Fibroblast of the aortic adventitia (primary cell): ENCODE data around the gene TBC1D30. TPM values are rescaled to one million over a fixed set of nuclear protein-coding genes. Genes with fewer than 3 reads are reported as not detected.
"Not testable (repeated sequence)": the region's sequence is repeated elsewhere in the genome, so short reads cannot be mapped to it uniquely, and the experiment has no call there.

Source experiments
- DNase-seq: peaks from one replicate; pipeline ENCODE4 v3.0.0-alpha.2; 2010; ENCODE audit warnings: low read depth
- H3K4me3 ChIP-seq: 2 replicates; pipeline ENCODE4 v1.5.1; 2011; ENCODE audit warnings: low read depth, mild to moderate bottlenecking, control low read depth, low read length, moderate library complexity
- CTCF ChIP-seq: IDR thresholded peaks from 2 replicates; pipeline ENCODE4 v1.5.1; 2011; ENCODE audit warnings: mild to moderate bottlenecking, low read length, control low read depth, inconsistent platforms; ENCODE audit not compliant: insufficient read depth
- total RNA-seq: library from RNA; depleted of rRNA; stranded (reverse); fragments of >200 nt; gene quantifications from 2 replicates; pipeline ENCODE4 v1.2.3, GENCODE V29; 2012; ENCODE audit warnings: low replicate concordance

Gene TBC1D30
- total RNA-seq, 1 donor: 0.18 TPM

- no peak overlapping the region for H3K4me3 ChIP-seq
- no peak for DNase-seq
- no peak for TF ChIP-seq CTCF
Observed at GRCh38 chr12:64835901-64836300, 11.5 kb downstream of the TBC1D30 start.

DNA sequence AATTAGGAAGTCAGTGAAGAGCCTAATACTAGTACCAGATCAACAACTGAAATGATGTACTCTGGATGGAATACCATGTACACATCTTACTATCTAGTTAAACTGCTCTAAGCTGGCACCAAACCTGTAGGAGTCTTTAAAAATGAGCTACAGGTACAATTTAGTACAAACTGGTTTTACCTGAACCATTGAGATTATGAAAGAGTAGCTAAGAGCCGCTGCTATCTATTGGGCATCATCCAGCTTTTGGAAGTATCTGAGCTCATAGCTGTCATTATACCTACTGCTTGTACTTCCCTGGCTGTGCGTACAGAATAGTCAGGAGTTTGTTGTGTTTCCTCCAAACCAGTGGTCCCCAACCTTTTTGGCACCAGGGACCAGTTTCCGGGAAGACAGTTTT is 12.4 kb downstream of the TBC1D30 start:
- no peak for DNase-seq
- no peak for TF ChIP-seq CTCF
- no peak overlapping the region for H3K4me3 ChIP-seq

GRCh38 chr12:64837427-64837826 is 13.0 kb downstream of the TBC1D30 start:
- DNase-seq: no peak
- H3K4me3 ChIP-seq: no peak overlapping the region
- no peak for TF ChIP-seq CTCF

DNA sequence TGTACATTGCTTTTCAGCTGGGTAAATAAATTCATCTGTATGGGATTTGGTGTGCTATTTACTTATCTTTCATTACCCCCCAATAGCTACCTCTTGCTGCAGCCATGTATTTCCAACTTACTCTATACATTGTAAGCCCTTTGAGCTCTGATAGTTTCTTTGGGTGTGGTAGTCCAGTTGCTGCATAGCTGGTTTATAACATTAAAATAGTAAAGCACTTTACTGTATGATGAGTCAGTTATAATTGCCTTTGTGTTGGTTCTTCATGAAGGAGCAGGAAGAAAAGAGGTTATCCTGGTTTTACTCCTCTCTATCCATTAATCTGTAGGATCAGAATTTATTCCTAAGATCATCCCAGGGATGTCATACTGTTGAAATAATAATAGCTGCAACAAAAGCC is 15.7 kb downstream of the TBC1D30 start:
- DNase-seq: no peak
- TF ChIP-seq CTCF: no peak
- H3K4me3 ChIP-seq: no peak overlapping the region

GRCh38 chr12:64840949-64841717 is 16.7 kb downstream of the TBC1D30 start:
- no peak for TF ChIP-seq CTCF
- DNase-seq: no peak
- H3K4me3 ChIP-seq: no peak overlapping the region

GRCh38 chr12:64848409-64848808 is 24.0 kb downstream of the TBC1D30 start:
- not testable (repeated sequence) for DNase-seq, H3K4me3 ChIP-seq

DNA sequence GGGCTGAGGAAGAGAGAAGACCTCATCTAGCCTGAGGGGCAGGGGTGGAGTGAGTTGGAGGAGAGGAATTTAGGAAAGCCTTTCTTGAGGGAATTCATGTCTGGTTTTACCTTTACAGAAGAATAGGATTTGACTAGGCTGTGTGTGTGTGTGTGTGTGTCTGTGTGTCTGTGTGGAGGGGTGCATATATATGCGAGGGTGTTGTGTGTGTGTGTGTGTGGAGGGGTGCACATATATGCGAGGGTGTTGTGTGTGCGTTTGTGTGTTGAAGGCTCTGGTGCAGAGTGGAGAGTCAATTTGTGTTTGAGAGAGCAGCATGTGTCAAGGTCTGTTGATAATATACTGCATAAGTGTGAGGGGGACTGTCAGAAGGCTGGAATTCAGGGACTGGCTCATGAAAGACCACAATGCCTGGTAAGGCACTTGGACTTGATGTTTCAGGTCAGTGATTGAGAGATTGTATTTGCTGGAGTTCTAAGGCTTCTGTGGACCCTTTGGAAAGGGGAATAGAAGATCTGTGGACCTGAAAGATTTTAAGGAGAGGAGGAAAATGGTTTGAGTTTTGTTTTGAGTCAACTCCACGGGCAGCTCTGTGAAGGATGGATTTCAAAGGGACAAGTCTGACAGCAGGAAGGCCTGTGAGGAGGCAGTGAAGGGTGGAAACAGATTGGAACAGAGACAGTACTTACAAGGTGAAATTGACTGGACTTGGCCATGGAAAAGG is 34.6 kb downstream of the TBC1D30 start:
- DNase-seq: no peak
- TF ChIP-seq CTCF: no peak
- no peak overlapping the region for H3K4me3 ChIP-seq
